Suprapubic skin (tissue), 4 donors: ENCODE results near the gene DCDC2B.

ENCODE experiments used
- EP300 ChIP-seq: sonication (generic); formaldehyde crosslinking; IDR thresholded peaks from one replicate; pipeline ENCODE4 v1.6.1; 2017; ENCODE audit warnings: antibody characterized with exemption
- POLR2AphosphoS5 ChIP-seq, 3 donors: sonication (generic); formaldehyde crosslinking; IDR thresholded peaks; one replicate each; pipeline ENCODE4 v1.6.1; 2017; ENCODE audit warnings: antibody characterized with exemption in 3 of 3
- TF ChIP-seq, protein P1 (sequence below), 2 donors: fragments of 200-600 bp in 1 of 2; fragments of 450-650 bp in 1 of 2; sonication (generic) in 1 of 2; IDR thresholded peaks; one replicate each; pipeline ENCODE4 v1.5.1; 2016 to 2019; ENCODE audit warnings: antibody characterized with exemption in 2 of 2, mild to moderate bottlenecking in 1 of 2, moderate library complexity in 1 of 2

DNA sequence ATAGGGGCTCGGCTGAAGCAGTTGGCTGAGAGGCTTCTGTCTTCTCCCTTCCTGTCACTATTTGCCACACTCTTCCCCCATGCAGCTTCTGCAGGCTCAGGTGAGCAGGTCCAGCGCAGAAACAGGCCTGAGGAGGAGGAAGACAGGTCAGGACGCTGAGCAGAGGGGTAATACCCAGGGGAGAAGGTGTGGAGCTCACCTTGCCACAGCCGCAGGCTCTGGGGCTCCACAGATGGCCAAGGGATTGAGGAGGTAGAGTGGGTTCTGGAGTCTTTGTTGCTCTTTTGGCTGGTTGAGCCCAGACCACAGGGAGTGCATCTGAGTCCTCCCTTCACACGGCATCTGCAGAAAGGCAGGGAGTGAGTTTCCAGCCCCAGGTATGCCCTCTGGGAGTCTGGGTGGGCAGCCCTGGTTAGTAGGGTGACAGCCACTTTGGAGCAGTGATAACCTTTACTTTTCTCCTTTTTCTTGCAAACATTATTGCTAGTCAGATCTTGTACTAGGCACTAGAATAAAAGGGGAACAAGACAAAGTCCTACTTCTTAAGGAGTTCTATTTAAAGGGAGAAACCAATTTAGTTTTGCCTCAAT is 23.0 kb downstream of the DCDC2B start:
- TF ChIP-seq, protein P1, sequence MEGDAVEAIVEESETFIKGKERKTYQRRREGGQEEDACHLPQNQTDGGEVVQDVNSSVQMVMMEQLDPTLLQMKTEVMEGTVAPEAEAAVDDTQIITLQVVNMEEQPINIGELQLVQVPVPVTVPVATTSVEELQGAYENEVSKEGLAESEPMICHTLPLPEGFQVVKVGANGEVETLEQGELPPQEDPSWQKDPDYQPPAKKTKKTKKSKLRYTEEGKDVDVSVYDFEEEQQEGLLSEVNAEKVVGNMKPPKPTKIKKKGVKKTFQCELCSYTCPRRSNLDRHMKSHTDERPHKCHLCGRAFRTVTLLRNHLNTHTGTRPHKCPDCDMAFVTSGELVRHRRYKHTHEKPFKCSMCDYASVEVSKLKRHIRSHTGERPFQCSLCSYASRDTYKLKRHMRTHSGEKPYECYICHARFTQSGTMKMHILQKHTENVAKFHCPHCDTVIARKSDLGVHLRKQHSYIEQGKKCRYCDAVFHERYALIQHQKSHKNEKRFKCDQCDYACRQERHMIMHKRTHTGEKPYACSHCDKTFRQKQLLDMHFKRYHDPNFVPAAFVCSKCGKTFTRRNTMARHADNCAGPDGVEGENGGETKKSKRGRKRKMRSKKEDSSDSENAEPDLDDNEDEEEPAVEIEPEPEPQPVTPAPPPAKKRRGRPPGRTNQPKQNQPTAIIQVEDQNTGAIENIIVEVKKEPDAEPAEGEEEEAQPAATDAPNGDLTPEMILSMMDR (IDR thresholded peaks at IDR 0.05) = no peak
- TF ChIP-seq EP300 (no peak), POLR2AphosphoS5 (IDR thresholded peaks at IDR 0.05) (no peak)
